A549 (cell line): ENCODE data around the gene APBB2. TPM values are rescaled to one million over a fixed set of nuclear protein-coding genes. Genes with fewer than 3 reads are reported as not detected.

Experiments used
- ATAC-seq, 2 experiments: fragments of 200-7000 bp in 1 of 2; fragments of >200 bp in 1 of 2; cut with Nextera tagmentation in 1 of 2; cut with Tn5 transposase in 1 of 2; 3 replicates each; pipeline versions ENCODE4 v1.8.0 to v1.9.1; 2018 to 2020; ENCODE audit warnings: mild to moderate bottlenecking in 1 of 2, moderate library complexity in 1 of 2
- CTCF ChIA-PET: fragments of 300-600 bp; sonication (Branson Sonifier 250); formaldehyde crosslinking; extraction: SDS; loops from one replicate; lab custom pipeline; 2021; ENCODE audit warnings: antibody characterized with exemption, inconsistent platforms; lab: Yijun Ruan, JAX
- POLR2A ChIA-PET: fragments of 350-600 bp; formaldehyde crosslinking; extraction: SDS; loops from one replicate; lab custom pipeline; 2021; ENCODE audit warnings: antibody characterized with exemption, inconsistent platforms; lab: Yijun Ruan, JAX
- DNase-seq, 2 experiments: peaks; one replicate each; pipeline versions ENCODE4 v3.0.0 to v3.0.0-alpha.2; 2011 to 2016; ENCODE audit warnings: low read depth in 1 of 2, low spot score in 1 of 2
- FAIRE-seq: peaks from 2 replicates; lab custom pipeline; 2011; peaks lifted over from hg19 to GRCh38; lab: Jason Lieb, UNC
- H3K27ac ChIP-seq, 2 experiments: fragments of >200 bp; sonication (Bioruptor Twin); formaldehyde crosslinking; 3 replicates each; pipeline ENCODE4 v1.5.1; 2016 to 2017
- H3K4me1 ChIP-seq: fragments of >200 bp; sonication (Bioruptor Twin); formaldehyde crosslinking; 3 replicates; pipeline ENCODE4 v1.6.1; 2016
- H3K4me2 ChIP-seq: fragments of >200 bp; sonication (Bioruptor Twin); formaldehyde crosslinking; 3 replicates; pipeline ENCODE4 v1.6.1; 2016
- H3K4me3 ChIP-seq: fragments of >200 bp; sonication (Bioruptor Twin); formaldehyde crosslinking; 3 replicates; pipeline ENCODE4 v1.5.1; 2016
- H3K9me3 ChIP-seq: fragments of >200 bp; sonication (Bioruptor Twin); formaldehyde crosslinking; 3 replicates; pipeline ENCODE4 v1.6.1; 2016
- CEBPB ChIP-seq, 2 experiments: fragments of >200 bp in 1 of 2; sonication (Bioruptor Twin) in 1 of 2; formaldehyde crosslinking in 1 of 2; IDR thresholded peaks; 2 replicates each; pipeline ENCODE4 v1.6.1; 2012 to 2016
- CHD4 ChIP-seq: fragments of 200-600 bp; sonication (generic); IDR thresholded peaks from 2 replicates; pipeline ENCODE4 v1.6.1; 2016; ENCODE audit warnings: antibody characterized with exemption, mild to moderate bottlenecking, borderline replicate concordance
- E2F6 ChIP-seq: IDR thresholded peaks from 2 replicates; pipeline ENCODE4 v1.6.1; 2012; ENCODE audit warnings: low read depth, borderline replicate concordance
- EHMT2 ChIP-seq: fragments of 200-600 bp; sonication (generic); IDR thresholded peaks from 2 replicates; pipeline ENCODE4 v1.6.1; 2016; ENCODE audit warnings: antibody characterized with exemption, low read depth, mild to moderate bottlenecking, moderate library complexity
- HDAC2 ChIP-seq: fragments of 200-600 bp; sonication (generic); IDR thresholded peaks from 2 replicates; pipeline ENCODE4 v1.6.1; 2016
- HMGXB4 ChIP-seq: fragments of 250-450 bp; sonication (Bioruptor Pico); IDR thresholded peaks from 2 replicates; pipeline ENCODE4 v1.5.0; 2021; ENCODE audit warnings: mild to moderate bottlenecking, moderate library complexity, borderline replicate concordance
- HOXB13 ChIP-seq: fragments of 250-450 bp; sonication (Bioruptor Pico); IDR thresholded peaks from 2 replicates; pipeline ENCODE4 v1.5.0; 2020; ENCODE audit warnings: low read depth, mild to moderate bottlenecking, moderate library complexity
- KDM5A ChIP-seq: fragments of 200-600 bp; sonication (generic); IDR thresholded peaks from 2 replicates; pipeline ENCODE4 v1.6.1; 2016; ENCODE audit warnings: antibody characterized with exemption, mild to moderate bottlenecking
- PHF8 ChIP-seq: fragments of 200-600 bp; sonication (generic); IDR thresholded peaks from 2 replicates; pipeline ENCODE4 v1.6.1; 2016; ENCODE audit warnings: low read depth, mild to moderate bottlenecking, antibody characterized with exemption, moderate library complexity, borderline replicate concordance
- POLR2A ChIP-seq: IDR thresholded peaks from 2 replicates; pipeline ENCODE4 v1.6.1; 2012; ENCODE audit warnings: mild to moderate bottlenecking, low read length
- POLR2AphosphoS2 ChIP-seq: conservative IDR thresholded peaks from 2 replicates; pipeline ENCODE4 v1.6.1; 2012; ENCODE audit warnings: low read length, improper control_type of control experiment, inconsistent platforms
- RARB ChIP-seq: fragments of 250-450 bp; sonication (Bioruptor Pico); IDR thresholded peaks from 2 replicates; pipeline ENCODE4 v1.8.0; 2021; ENCODE audit warnings: mild to moderate bottlenecking, moderate library complexity
- RFX5 ChIP-seq: fragments of 450-650 bp; IDR thresholded peaks from 2 replicates; pipeline ENCODE4 v1.7.1; 2014; ENCODE audit warnings: antibody characterized with exemption, mild to moderate bottlenecking, moderate library complexity
- SREBF2 ChIP-seq: fragments of 450-650 bp; IDR thresholded peaks from 2 replicates; pipeline ENCODE4 v1.6.1; 2014; ENCODE audit warnings: mild to moderate bottlenecking, moderate library complexity
- WGBS: methylation state at CpG from one replicate; pipeline ENCODE4 v1.1.6; 2017; ENCODE audit errors: missing lambda C conversion rate; 5-methylcytosine and 5-hydroxymethylcytosine counted together
- polyA plus RNA-seq, 4 experiments: library from polyadenylated mRNA; depleted of rRNA in 3 of 4; stranded (reverse); fragments of >200 nt; fragmentation: RNase III in 1 of 4; extraction: RNeasy Plus Mini Kit Qiagen cat#74134 plus additional on column Dnase treatment in 1 of 4; gene quantifications; 2 replicates in 3 of 4; 3 replicates in 1 of 4; pipeline ENCODE4 v1.2.3, GENCODE V29; 2011 to 2017

Gene APBB2
- polyA plus RNA-seq, 2 of the 4 experiments (the other 2 are of a cell fraction) = 8.3 to 31.9 TPM

- Histone ChIP-seq H3K4me1 (0 out of 3 replicates have a peak, but pooled peaks cover 4% of the 10 kb centered on the region), H3K27ac (no peak overlapping the region), H3K4me2 (no peak overlapping the region), H3K9me3 (no peaks in the 10 kb centered on the region), H3K4me3 (no peak overlapping the region)
- FAIRE-seq (no peak), DNase-seq (no peak), ATAC-seq (no peak)
- 89% methylated on average over 6 of the region's 6 CpGs for WGBS
- CTCF ChIA-PET = interaction anchor here (0.9 to 1.6 kb wide), 5 partner anchors 8 to 133 kb away, joined by 3 to 5 read pairs (median 3); no protein-coding TSS in a partner anchor
- TF ChIP-seq HDAC2 (no peak), HOXB13 (CRISPR knock-in tag) (no peak)
- POLR2A ChIA-PET = no interaction called here
These were observed 134.3 kb downstream of the APBB2 start for GRCh38 chr4:41079881-41080560.

GRCh38 chr4:41077628-41078027 is 136.7 kb downstream of the APBB2 start:
- no peak overlapping the region for H3K4me2 ChIP-seq
- DNase-seq = no peak
- ChIA-PET POLR2A (no interaction called here), CTCF (interaction anchor here (0.6 to 1.1 kb wide), 2 partner anchors 13 to 153 kb away, joined by 3 to 4 read pairs; no protein-coding TSS in a partner anchor)
- no peak overlapping the region for H3K4me3 ChIP-seq
- H3K9me3 ChIP-seq = no peaks in the 10 kb centered on the region
- no peak for FAIRE-seq
- H3K27ac ChIP-seq = no peak overlapping the region
- 5% methylated on average over 1 of the region's 1 CpG for WGBS
- no peak for TF ChIP-seq HMGXB4 (CRISPR knock-in tag)
- no peak for TF ChIP-seq E2F6
- no peak for TF ChIP-seq PHF8
- TF ChIP-seq, all 56 proteins: peak for 0
- no peak for ATAC-seq
- H3K4me1 ChIP-seq = 0 out of 3 replicates have a peak, but pooled peaks cover 4% of the 10 kb centered on the region

GRCh38 chr4:41076481-41076880 is 137.9 kb downstream of the APBB2 start:
- no peak for FAIRE-seq
- no peak overlapping the region for H3K27ac ChIP-seq
- DNase-seq = no peak
- H3K4me1 ChIP-seq = 0 out of 3 replicates have a peak, but pooled peaks cover 4% of the 10 kb centered on the region
- POLR2A ChIA-PET = no interaction called here
- CTCF ChIA-PET = interaction anchor here (0.6 kb wide), 1 partner anchor 12 kb away, joined by 4 read pairs; no protein-coding TSS in a partner anchor
- no peak overlapping the region for H3K4me3 ChIP-seq
- no peak for TF ChIP-seq CEBPB (IDR thresholded peaks at IDR 0.05)
- no peak for TF ChIP-seq RARB (CRISPR knock-in tag)
- no peak for TF ChIP-seq KDM5A
- TF ChIP-seq POLR2AphosphoS2 = no peak
- TF ChIP-seq PHF8 = no peak
- no peak for TF ChIP-seq CHD4
- no peak for TF ChIP-seq E2F6
- no peak for TF ChIP-seq POLR2A
- TF ChIP-seq EHMT2 = no peak
- TF ChIP-seq RFX5 = no peak
- TF ChIP-seq HDAC2 = no peak
- no peaks in the 10 kb centered on the region for H3K9me3 ChIP-seq
- 95% methylated on average over 1 of the region's 1 CpG for WGBS
- no peak overlapping the region for H3K4me2 ChIP-seq
- no peak for ATAC-seq

- Histone ChIP-seq H3K4me3 (no peak overlapping the region), H3K4me1 (peaks cover 4% of the 10 kb centered on the region; the same call in 1 of the 3 replicates), H3K4me2 (no peak overlapping the region), H3K27ac (no peak overlapping the region), H3K9me3 (no peaks in the 10 kb centered on the region)
- no peak for FAIRE-seq
- no peak for ATAC-seq
- WGBS = 90% methylated on average over 3 of the region's 3 CpGs
- no peak for TF ChIP-seq SREBF2
- CTCF ChIA-PET = no interaction called here
- no peak for DNase-seq
- POLR2A ChIA-PET = no interaction called here
These were observed 140.1 kb downstream of the APBB2 start for GRCh38 chr4:41074215-41074614.
